Heart right ventricle (tissue), 16 donors: ENCODE measurements around the gene MTG2. TPM values are rescaled to one million over a fixed set of nuclear protein-coding genes. Genes with fewer than 3 reads are reported as not detected.

ENCODE experiments used
- ATAC-seq, 8 donors: fragments of 200-7000 bp; cut with Tn5 transposase; one replicate each; pipeline ENCODE4 v1.9.1; 2020; ENCODE audit warnings: mild to moderate bottlenecking in 8 of 8, moderate library complexity in 8 of 8, moderate number of reproducible peaks in 1 of 8
- DNase-seq, 2 donors: peaks; one replicate each; pipeline ENCODE4 v3.0.0-alpha.2; 2020
- H3K27ac ChIP-seq, 10 donors: fragments of 200-600 bp; sonication (generic) in 2 of 10; one replicate each; pipeline versions ENCODE4 v1.5.0 to v1.8.0; 2020 to 2022; ENCODE audit warnings: mild to moderate bottlenecking in 3 of 10
- H3K27me3 ChIP-seq, 7 donors: fragments of 200-600 bp; one replicate each; pipeline ENCODE4 v1.8.0; 2021 to 2022; ENCODE audit warnings: mild to moderate bottlenecking in 2 of 7
- H3K36me3 ChIP-seq, 9 donors: fragments of 200-600 bp; sonication (generic) in 1 of 9; one replicate each; pipeline versions ENCODE4 v1.5.0 to v1.8.0; 2020 to 2022; ENCODE audit warnings: mild to moderate bottlenecking in 2 of 9
- H3K4me1 ChIP-seq, 9 donors: fragments of 200-600 bp; sonication (generic) in 1 of 9; one replicate each; pipeline versions ENCODE4 v1.5.0 to v1.8.0; 2020 to 2022; ENCODE audit warnings: mild to moderate bottlenecking in 4 of 9
- H3K4me3 ChIP-seq, 10 donors: fragments of 200-600 bp; sonication (generic) in 2 of 10; one replicate each; pipeline versions ENCODE4 v1.5.0 to v1.8.0; 2020 to 2022; ENCODE audit warnings: mild to moderate bottlenecking in 7 of 10, moderate library complexity in 2 of 10
- H3K9me3 ChIP-seq, 11 donors: fragments of 200-600 bp in 10 of 11; sonication (generic) in 2 of 11; one replicate each; pipeline versions ENCODE4 v1.5.0 to v1.8.0; 2013 to 2022; ENCODE audit warnings: mild to moderate bottlenecking in 2 of 11, control low read depth in 1 of 11, moderate library complexity in 1 of 11
- WGBS, 2 donors: extraction: QIAGEN DNeasy Blood & Tissue Kit; methylation state at CpG; one replicate each; pipeline ENCODE4 v1.1.7; 2013; ENCODE audit warnings: inconsistent platforms in 1 of 2; 5-methylcytosine and 5-hydroxymethylcytosine counted together
- intact Hi-C, 10 donors: fragments of 100-400 bp; cut with DNase I; formaldehyde crosslinking; loops; one replicate each; pipeline versions ENCODE4 v1.11.1 to v1.14.2; 2022
- polyA plus RNA-seq, 2 donors: library from polyadenylated mRNA; stranded (reverse); fragments of 200-250 nt; gene quantifications; one replicate each; pipeline ENCODE4 v1.2.3, GENCODE V29; 2013
- total RNA-seq, 10 donors: library from RNA; stranded (reverse); fragmentation: NEBNext Ultra II Directional in 3 of 10; extraction: Animal tissue kit (Norgen Biotek cat#: 25700) in 3 of 10; gene quantifications; one replicate each; pipeline versions ENCODE4 v1.2.1 to v1.2.4, GENCODE V29; 2021 to 2023
- TF ChIP-seq, protein P1 (sequence below), 9 donors: fragments of 200-600 bp; sonication (generic) in 2 of 9; IDR thresholded peaks; one replicate each; pipeline versions ENCODE4 v1.5.0 to v1.8.0; 2021 to 2022; ENCODE audit warnings: antibody characterized with exemption in 9 of 9, mild to moderate bottlenecking in 5 of 9, moderate library complexity in 1 of 9
- donor health status: Arrhythmogenic right ventricular cardiomyopathy.
- donor health status: ischemic (EF 13 %, LVEDD 7.1; RV severe dilation, severe dysfunction).
- donor health status: healthy with polysubstance abuse.
- donor health status: DM: no; HTN: yes; CAD: no.
- donor health status: DM: no; HTN: no; CAD: no.
- donor health status: ischemic (EF 25% LVEDD 6.9; RV normal size, moderate dysfunction).
- donor health status: ischemic (EF 25% LVEDD 5.7; RV mildly dilated, moderate dysfunction).
- donor health status: healthy.
- donor health status: DM: yes; HTN: yes; CAD: no.
- donor health status: Ischemic cardiomyopathy.
- donor health status: ischemic (EF 35%, LVEDD 5.7; RV mildly dilated, moderate dysfunction).
- donor health status: nonischemic (EF 11% LVEDD 7.7; RV severe dilation, severe dysfunction).
- donor health status: DM: yes; HTN: yes; CAD: no.
- donor health status: PGD.
- donor health status: ischemic (EF 29% LVEDD 5.4; RV normal size, mild dysfunction).
- donor health status: nonischemic (EF 23%, LVEDD 6.1; RV moderate dilation, normal function).

MTG2 gene
- total and polyA plus RNA-seq, 12 donors, result 21.5 to 55.5 (median 28.2) TPM

DNA sequence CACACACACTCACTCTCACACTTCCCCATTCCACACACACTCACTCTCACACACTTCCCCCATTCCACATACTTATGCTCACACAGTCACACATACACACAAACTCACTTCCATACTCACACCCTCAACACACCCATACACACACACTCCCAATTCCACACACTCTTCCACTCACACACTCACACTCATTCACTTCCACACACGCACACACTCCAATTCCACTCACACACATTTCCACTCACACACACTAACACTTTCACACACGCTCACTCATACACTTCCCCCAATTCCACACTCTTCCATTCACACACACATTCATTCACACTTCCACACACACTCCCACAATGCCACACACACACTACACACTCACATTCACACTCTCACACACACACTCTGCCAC lies 47.4 kb downstream of the MTG2 start:
- H3K9me3 ChIP-seq, result peaks cover 0 to 4% (median 0%) of the 10 kb centered on the region in 11 donors
- intact Hi-C loops, result loop anchor here in 1 of 10 donors (5.0 kb wide), 1 partner anchor 43 kb away; no protein-coding TSS in a partner anchor
- 96 to 98% methylated on average over 2 of the region's 2 CpGs for WGBS, 2 donors
- peaks cover 0 to 21% (median 10%) of the 10 kb centered on the region in 9 donors for H3K4me1 ChIP-seq
- DNase-seq, result no peak
- ATAC-seq, result no peak
- no peaks in the 10 kb centered on the region for H3K36me3 ChIP-seq
- no peak overlapping the region for H3K4me3 ChIP-seq
- H3K27ac ChIP-seq, result no peak overlapping the region
- TF ChIP-seq, protein P1, sequence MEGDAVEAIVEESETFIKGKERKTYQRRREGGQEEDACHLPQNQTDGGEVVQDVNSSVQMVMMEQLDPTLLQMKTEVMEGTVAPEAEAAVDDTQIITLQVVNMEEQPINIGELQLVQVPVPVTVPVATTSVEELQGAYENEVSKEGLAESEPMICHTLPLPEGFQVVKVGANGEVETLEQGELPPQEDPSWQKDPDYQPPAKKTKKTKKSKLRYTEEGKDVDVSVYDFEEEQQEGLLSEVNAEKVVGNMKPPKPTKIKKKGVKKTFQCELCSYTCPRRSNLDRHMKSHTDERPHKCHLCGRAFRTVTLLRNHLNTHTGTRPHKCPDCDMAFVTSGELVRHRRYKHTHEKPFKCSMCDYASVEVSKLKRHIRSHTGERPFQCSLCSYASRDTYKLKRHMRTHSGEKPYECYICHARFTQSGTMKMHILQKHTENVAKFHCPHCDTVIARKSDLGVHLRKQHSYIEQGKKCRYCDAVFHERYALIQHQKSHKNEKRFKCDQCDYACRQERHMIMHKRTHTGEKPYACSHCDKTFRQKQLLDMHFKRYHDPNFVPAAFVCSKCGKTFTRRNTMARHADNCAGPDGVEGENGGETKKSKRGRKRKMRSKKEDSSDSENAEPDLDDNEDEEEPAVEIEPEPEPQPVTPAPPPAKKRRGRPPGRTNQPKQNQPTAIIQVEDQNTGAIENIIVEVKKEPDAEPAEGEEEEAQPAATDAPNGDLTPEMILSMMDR (IDR thresholded peaks at IDR 0.05), result no peak
- H3K27me3 ChIP-seq, result peaks cover 0 to 17% (median 5%) of the 10 kb centered on the region in 7 donors

DNA sequence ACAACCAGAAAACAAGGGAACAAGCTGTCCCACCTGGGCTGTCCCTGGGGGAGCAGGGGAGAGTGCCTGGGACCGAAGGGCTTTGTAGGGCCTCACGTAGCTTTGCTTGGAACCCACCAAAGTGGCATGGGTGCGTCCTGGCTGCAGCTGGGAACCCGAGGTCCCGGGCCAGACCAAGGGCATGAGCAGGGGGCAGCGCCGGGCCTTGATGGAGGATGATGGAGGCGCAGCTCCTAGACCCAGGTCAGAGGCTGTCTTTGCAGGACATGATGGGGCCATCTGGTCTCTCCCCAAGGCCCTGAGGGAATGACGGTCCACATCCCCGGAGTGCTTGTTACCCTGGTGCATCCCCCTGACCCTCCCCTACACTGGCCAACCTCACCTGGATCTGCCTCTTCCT lies 47.9 kb downstream of the MTG2 start:
- no peak overlapping the region for H3K4me3 ChIP-seq
- peaks cover 0 to 26% (median 10%) of the 10 kb centered on the region in 9 donors for H3K4me1 ChIP-seq
- DNase-seq, result no peak
- WGBS, 2 donors, result 90 to 91% methylated on average over 10 of the region's 10 CpGs
- H3K36me3 ChIP-seq, result no peaks in the 10 kb centered on the region
- H3K27ac ChIP-seq, result no peak overlapping the region
- H3K27me3 ChIP-seq, result peaks cover 0 to 16% (median 5%) of the 10 kb centered on the region in 7 donors
- TF ChIP-seq, protein P1 (IDR thresholded peaks at IDR 0.05), result no peak
- intact Hi-C loops, result loop anchor here in 1 of 10 donors (5.0 kb wide), 1 partner anchor 43 kb away; no protein-coding TSS in a partner anchor
- H3K9me3 ChIP-seq, result peaks cover 0 to 4% (median 0%) of the 10 kb centered on the region in 11 donors
- no peak for ATAC-seq

DNA sequence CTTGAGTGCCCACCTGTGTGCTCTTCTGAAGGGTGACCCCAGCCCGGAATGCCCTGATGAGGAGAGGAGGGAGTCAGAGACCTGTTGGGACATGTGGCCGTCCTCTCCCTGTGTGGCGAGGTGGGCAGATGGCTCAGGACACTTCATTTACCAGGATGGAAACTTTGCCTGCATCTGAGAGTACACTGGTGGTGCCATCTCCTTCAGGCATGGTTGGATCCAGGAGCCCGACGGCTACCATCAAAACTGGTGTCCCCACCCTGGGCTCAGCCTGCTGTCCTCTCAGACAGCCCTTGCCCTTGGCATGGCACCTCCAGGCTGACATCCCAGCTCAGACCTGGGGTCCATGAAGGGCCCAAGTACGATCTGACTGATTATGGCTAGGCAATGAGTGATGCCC lies 48.5 kb downstream of the MTG2 start:
- Histone ChIP-seq H3K4me1 (peaks cover 0 to 29% (median 11%) of the 10 kb centered on the region in 9 donors), H3K36me3 (no peaks in the 10 kb centered on the region), H3K4me3 (no peak overlapping the region), H3K27me3 (peaks cover 0 to 10% (median 5%) of the 10 kb centered on the region in 7 donors), H3K9me3 (peaks cover 0 to 4% (median 0%) of the 10 kb centered on the region in 11 donors), H3K27ac (no peak overlapping the region)
- no peak for DNase-seq
- WGBS, 2 donors, result 86 to 91% methylated on average over 6 of the region's 6 CpGs
- TF ChIP-seq, protein P1 (IDR thresholded peaks at IDR 0.05), result no peak
- intact Hi-C loops, result loop anchor here in 1 of 10 donors (5.0 kb wide), 1 partner anchor 44 kb away; no protein-coding TSS in a partner anchor
- ATAC-seq, result no peak

DNA sequence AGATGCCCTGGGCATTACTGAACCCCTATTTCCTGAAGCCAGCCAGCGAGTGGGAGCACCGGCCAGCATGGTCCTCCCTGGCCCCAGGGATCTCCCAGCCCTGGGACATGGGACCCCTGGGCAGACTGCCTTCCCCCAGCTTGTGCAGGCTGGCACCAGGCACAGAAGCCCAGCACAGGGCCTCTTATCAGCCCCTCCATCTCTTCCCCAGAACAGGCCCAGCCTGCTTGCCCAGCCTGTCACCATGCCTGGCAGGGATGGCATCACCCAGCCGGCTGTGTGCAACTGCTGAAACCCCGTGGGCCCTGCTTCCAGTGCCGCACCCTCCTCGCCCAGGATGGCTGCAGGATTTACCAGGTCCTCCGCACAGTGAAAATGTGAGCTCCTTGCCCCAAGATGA lies 49.4 kb downstream of the MTG2 start:
- WGBS, 2 donors, result 84 to 87% methylated on average over 7 of the region's 7 CpGs
- TF ChIP-seq, protein P1 (IDR thresholded peaks at IDR 0.05), result no peak
- DNase-seq, result no peak
- intact Hi-C loops, result loop anchor here in 1 of 10 donors (5.0 kb wide), 1 partner anchor 45 kb away; no protein-coding TSS in a partner anchor
- Histone ChIP-seq H3K4me3 (no peak overlapping the region), H3K36me3 (no peaks in the 10 kb centered on the region), H3K4me1 (peaks cover 0 to 38% (median 14%) of the 10 kb centered on the region in 9 donors), H3K27ac (no peak overlapping the region), H3K9me3 (peaks cover 0 to 4% (median 0%) of the 10 kb centered on the region in 11 donors), H3K27me3 (peaks cover 0 to 9% (median under 1%) of the 10 kb centered on the region in 7 donors)
- no peak for ATAC-seq
